AG04450 (cell line): ENCODE measurements around the gene PRR3. TPM values are rescaled to one million over a fixed set of nuclear protein-coding genes. Genes with fewer than 3 reads are reported as not detected.
"Not testable (repeated sequence)": the region's sequence is repeated elsewhere in the genome, so short reads cannot be mapped to it uniquely, and the experiment has no call there.

Experiments
- CTCF ChIA-PET: fragments of 300-600, 350-600 bp; formaldehyde crosslinking; extraction: SDS; loops from one replicate; lab custom pipeline; 2022; ENCODE audit warnings: antibody characterized with exemption, inconsistent platforms; lab: Charles Lee
- POLR2A ChIA-PET: fragments of 350-600 bp; formaldehyde crosslinking; extraction: SDS; loops from one replicate; lab custom pipeline; 2021; ENCODE audit warnings: antibody characterized with exemption, inconsistent platforms; lab: Yijun Ruan, JAX
- DNase-seq: peaks from one replicate; pipeline ENCODE4 v3.0.0-alpha.2; 2011; ENCODE audit warnings: low read depth, low spot score
- H3K27ac ChIP-seq: one replicate; pipeline ENCODE4 v1.5.1; 2012; ENCODE audit warnings: low read depth, low read length, control low read depth
- H3K27me3 ChIP-seq: one replicate; pipeline ENCODE4 v1.6.0; 2012; ENCODE audit warnings: low read length; ENCODE audit not compliant: control insufficient read depth, insufficient read depth
- H3K4me3 ChIP-seq: 2 replicates; pipeline ENCODE4 v1.5.1; 2011; ENCODE audit warnings: mild to moderate bottlenecking, low read depth, low read length, control low read depth
- H3K9me3 ChIP-seq: 2 replicates; pipeline ENCODE4 v1.5.1; 2012; ENCODE audit warnings: low read length; ENCODE audit not compliant: control insufficient read depth, insufficient read depth
- polyA plus RNA-seq: library from polyadenylated mRNA; depleted of rRNA; stranded (reverse); fragments of >200 nt; gene quantifications from 2 replicates; pipeline ENCODE4 v1.2.3, GENCODE V29; 2011
- TF ChIP-seq, protein P1 (sequence below): IDR thresholded peaks from 2 replicates; pipeline ENCODE4 v1.5.1; 2011; ENCODE audit warnings: low read depth, low read length, control low read depth, inconsistent platforms

The PRR3 gene
- polyA plus RNA-seq, 1 experiment: 26.8 TPM

- H3K27me3 ChIP-seq, H3K27ac ChIP-seq, H3K9me3 ChIP-seq, H3K4me3 ChIP-seq: not testable (repeated sequence)
- ChIA-PET CTCF (interaction anchor here (0.7 to 2.8 kb wide), 17 partner anchors 10 to 144 kb away, joined by 3 to 29 read pairs (median 4); partner anchors contain the start of genes ABCF1, DHX16 and PRR3), POLR2A (interaction anchor here (0.6 to 6.4 kb wide), 9 partner anchors 10 to 1182 kb away, joined by 3 to 69 read pairs (median 4); partner anchors contain the start of gene PRR3)
- TF ChIP-seq, protein P1, sequence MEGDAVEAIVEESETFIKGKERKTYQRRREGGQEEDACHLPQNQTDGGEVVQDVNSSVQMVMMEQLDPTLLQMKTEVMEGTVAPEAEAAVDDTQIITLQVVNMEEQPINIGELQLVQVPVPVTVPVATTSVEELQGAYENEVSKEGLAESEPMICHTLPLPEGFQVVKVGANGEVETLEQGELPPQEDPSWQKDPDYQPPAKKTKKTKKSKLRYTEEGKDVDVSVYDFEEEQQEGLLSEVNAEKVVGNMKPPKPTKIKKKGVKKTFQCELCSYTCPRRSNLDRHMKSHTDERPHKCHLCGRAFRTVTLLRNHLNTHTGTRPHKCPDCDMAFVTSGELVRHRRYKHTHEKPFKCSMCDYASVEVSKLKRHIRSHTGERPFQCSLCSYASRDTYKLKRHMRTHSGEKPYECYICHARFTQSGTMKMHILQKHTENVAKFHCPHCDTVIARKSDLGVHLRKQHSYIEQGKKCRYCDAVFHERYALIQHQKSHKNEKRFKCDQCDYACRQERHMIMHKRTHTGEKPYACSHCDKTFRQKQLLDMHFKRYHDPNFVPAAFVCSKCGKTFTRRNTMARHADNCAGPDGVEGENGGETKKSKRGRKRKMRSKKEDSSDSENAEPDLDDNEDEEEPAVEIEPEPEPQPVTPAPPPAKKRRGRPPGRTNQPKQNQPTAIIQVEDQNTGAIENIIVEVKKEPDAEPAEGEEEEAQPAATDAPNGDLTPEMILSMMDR: peak; percentile 78
- DNase-seq: peak; percentile 48
These were observed 40.4 kb downstream of the PRR3 start for GRCh38 chr6:30597315-30598144.

- ChIA-PET POLR2A (interaction anchor here (6.4 kb wide), 1 partner anchor 15 kb away, joined by 69 read pairs; no protein-coding TSS in a partner anchor), CTCF (interaction anchor here (0.6 to 1.4 kb wide), 2 partner anchors 117 to 538 kb away, joined by 3 read pairs; no protein-coding TSS in a partner anchor)
- no peak for DNase-seq
- Histone ChIP-seq H3K4me3 (no peak overlapping the region), H3K9me3 (no peaks in the 10 kb centered on the region; the same call in 1 of the 2 replicates), H3K27ac (no peak overlapping the region), H3K27me3 (no peaks in the 10 kb centered on the region)
- TF ChIP-seq, protein P1: no peak
These were observed 42.0 kb downstream of the PRR3 start for GRCh38 chr6:30598912-30599624.

DNA sequence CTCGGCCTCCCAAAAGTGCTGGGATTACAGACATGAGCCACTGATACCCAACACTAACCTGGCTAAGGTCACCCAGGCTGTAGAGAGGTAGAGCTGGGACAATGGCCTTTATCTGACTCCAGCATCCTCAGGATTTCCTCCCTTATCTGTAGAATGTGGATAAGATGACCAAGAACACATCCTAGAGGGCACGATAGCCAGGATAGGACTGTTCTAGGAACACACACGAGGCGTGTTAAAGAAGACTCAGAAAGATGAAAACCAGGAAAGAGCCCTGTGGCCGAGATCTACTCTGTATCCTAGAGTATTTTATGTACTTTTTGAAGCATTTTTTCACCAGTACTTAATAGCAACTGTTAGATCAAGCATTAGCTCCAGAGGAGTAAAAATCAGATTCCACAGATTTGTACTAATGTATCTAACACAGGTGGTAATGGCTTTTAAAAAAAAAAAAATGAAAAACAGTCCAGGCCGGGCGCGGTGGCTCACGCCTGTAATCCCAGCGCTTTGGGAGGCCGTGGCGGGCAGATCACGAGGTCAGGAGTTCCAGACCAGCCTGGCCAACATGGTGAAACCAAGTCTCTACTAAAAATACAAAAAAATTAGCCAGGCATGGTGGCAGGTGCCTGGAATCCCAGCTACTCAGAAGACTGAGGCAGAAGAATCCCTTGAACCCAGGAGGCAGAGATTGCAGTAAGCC, 42.7 kb downstream of the PRR3 start:
- peak overlapping the region; percentile 0 for H3K27ac ChIP-seq
- ChIA-PET POLR2A (interaction anchor here (1.4 to 6.4 kb wide), 2 partner anchors 11 to 14 kb away, joined by 7 to 69 read pairs; no protein-coding TSS in a partner anchor), CTCF (interaction anchor here (1.4 kb wide), 1 partner anchor 118 kb away, joined by 3 read pairs; no protein-coding TSS in a partner anchor)
- H3K4me3 ChIP-seq: no peak overlapping the region
- no peak for DNase-seq
- H3K9me3 ChIP-seq: no peaks in the 10 kb centered on the region; the same call in 1 of the 2 replicates
- TF ChIP-seq, protein P1: no peak
- H3K27me3 ChIP-seq: no peaks in the 10 kb centered on the region

DNA sequence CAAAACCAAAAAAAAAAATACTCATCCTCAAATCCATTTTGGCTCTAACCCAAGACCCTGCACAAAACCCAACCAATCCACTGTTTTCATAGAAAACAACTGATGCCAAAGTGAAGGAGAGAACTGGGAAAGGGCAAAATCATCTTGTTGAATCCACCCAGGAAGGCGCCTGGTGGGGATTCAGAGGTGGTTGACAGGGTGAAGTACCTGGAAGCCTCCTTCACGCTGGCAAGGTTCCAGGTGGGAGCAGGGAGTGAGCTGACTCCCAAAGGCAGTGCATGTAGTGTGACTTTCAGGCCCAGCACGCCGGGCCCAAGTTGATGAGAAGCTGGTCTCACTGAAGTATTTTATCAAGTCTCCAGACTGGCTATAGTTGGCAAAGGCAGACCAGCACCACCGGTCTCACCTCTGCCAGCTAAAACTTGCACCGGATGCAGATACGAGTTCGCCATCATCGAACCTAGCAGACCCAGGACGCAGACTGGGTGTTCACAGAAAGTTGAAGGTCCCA, 43.4 kb downstream of the PRR3 start:
- POLR2A ChIA-PET: interaction anchor here (1.4 to 6.4 kb wide), 2 partner anchors 10 to 14 kb away, joined by 7 to 69 read pairs; no protein-coding TSS in a partner anchor
- H3K9me3 ChIP-seq: no peaks in the 10 kb centered on the region; the same call in 1 of the 2 replicates
- no peak for DNase-seq
- no peaks in the 10 kb centered on the region for H3K27me3 ChIP-seq
- H3K27ac ChIP-seq: peak overlapping the region; percentile 21
- TF ChIP-seq, protein P1: no peak
- CTCF ChIA-PET: interaction anchor here (1.4 kb wide), 1 partner anchor 118 kb away, joined by 3 read pairs; no protein-coding TSS in a partner anchor
- no peak overlapping the region for H3K4me3 ChIP-seq
